ENCODE data around the gene CFTR.

CFTR gene

DNA sequence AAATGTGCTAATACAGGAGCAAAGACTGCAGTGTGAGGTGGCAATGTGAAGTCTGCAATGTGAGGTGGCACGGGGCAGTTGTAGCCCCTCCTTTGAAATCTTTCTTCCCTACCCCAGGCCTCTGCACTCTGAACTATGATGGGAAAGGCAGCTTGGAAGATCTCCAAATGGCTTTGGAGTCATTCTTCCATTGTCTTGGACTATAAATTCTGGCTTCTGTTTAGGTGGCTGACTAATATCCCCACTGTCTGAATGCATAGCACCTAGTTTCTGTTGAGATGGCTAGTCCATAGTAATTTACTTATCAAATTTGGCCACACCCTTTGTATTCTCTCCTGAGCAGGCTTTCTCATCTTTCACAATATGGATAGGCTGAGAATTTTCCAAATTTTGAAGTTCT lies 175.0 kb downstream of the CFTR start:
- TF ChIP-seq, protein P1, sequence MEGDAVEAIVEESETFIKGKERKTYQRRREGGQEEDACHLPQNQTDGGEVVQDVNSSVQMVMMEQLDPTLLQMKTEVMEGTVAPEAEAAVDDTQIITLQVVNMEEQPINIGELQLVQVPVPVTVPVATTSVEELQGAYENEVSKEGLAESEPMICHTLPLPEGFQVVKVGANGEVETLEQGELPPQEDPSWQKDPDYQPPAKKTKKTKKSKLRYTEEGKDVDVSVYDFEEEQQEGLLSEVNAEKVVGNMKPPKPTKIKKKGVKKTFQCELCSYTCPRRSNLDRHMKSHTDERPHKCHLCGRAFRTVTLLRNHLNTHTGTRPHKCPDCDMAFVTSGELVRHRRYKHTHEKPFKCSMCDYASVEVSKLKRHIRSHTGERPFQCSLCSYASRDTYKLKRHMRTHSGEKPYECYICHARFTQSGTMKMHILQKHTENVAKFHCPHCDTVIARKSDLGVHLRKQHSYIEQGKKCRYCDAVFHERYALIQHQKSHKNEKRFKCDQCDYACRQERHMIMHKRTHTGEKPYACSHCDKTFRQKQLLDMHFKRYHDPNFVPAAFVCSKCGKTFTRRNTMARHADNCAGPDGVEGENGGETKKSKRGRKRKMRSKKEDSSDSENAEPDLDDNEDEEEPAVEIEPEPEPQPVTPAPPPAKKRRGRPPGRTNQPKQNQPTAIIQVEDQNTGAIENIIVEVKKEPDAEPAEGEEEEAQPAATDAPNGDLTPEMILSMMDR (IDR thresholded peaks at IDR 0.05; ENCODE audit: unreplicated experiment in 3 of 3): no peak
- Mint-ChIP-seq H3K36me3 (ENCODE audit: low read depth) (no peaks in the 10 kb centered on the region), H3K4me1 (no peaks in the 10 kb centered on the region), H3K4me3 (no peak overlapping the region), H3K27me3 (ENCODE audit: low read depth) (no peaks in the 10 kb centered on the region), H3K27ac (no peak overlapping the region), H3K9me3 (no peaks in the 10 kb centered on the region)

DNA sequence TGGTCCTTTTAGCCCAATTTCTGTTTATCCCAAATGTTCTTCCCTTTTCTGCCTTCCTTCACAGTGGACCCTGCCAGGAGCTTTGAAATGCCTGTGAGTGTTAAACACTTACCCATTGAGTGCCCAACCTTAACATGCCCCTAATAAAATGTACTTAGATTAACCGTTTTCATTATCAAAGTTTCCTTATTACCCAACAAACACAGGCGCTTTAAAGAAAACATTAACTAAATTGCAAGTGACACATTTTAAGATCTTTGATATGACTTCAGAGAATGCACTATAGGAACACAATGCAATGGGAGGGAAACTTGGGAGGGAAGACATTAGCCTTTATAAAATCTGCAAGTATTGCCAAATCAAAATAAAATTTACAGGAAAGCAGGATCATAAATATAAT lies 177.0 kb downstream of the CFTR start:
- Mint-ChIP-seq H3K4me3 (no peak overlapping the region), H3K27ac (no peak overlapping the region), H3K9me3 (no peaks in the 10 kb centered on the region), H3K4me1 (no peaks in the 10 kb centered on the region), H3K27me3 (ENCODE audit: low read depth) (no peaks in the 10 kb centered on the region), H3K36me3 (ENCODE audit: low read depth) (no peaks in the 10 kb centered on the region)
- TF ChIP-seq, protein P1 (IDR thresholded peaks at IDR 0.05; ENCODE audit: unreplicated experiment in 3 of 3): no peak

DNA sequence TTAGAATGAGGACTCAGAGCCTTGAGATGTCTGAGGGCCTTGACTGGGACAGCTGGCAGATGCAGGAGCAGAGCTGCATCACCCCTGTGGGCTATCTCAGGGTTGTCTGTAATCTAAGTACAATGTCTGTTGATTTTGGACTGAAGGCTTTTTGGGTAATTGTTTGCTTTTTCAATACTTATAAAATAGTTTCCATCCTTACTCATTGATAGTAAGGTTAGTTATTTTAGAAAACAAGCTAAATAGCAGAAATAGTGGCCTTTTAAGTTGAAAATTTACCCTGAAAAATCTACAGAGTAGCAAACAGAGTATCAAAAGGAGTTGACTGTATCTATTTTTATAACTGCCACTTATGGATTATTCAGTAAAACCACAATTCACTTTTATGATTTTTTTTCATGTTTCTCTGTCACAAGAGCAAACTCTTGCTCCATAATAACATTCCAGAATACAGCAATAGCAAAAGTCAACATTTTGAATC lies 179.7 kb downstream of the CFTR start:
- peaks cover 5% of the 10 kb centered on the region for H3K4me1 Mint-ChIP-seq
- no peaks in the 10 kb centered on the region for H3K9me3 Mint-ChIP-seq
- H3K36me3 Mint-ChIP-seq (ENCODE audit: low read depth): no peaks in the 10 kb centered on the region
- H3K4me3 Mint-ChIP-seq: no peak overlapping the region
- no peaks in the 10 kb centered on the region for H3K27me3 Mint-ChIP-seq (ENCODE audit: low read depth)
- TF ChIP-seq, protein P1 (IDR thresholded peaks at IDR 0.05; ENCODE audit: unreplicated experiment in 3 of 3): no peak
- no peak overlapping the region for H3K27ac Mint-ChIP-seq

DNA sequence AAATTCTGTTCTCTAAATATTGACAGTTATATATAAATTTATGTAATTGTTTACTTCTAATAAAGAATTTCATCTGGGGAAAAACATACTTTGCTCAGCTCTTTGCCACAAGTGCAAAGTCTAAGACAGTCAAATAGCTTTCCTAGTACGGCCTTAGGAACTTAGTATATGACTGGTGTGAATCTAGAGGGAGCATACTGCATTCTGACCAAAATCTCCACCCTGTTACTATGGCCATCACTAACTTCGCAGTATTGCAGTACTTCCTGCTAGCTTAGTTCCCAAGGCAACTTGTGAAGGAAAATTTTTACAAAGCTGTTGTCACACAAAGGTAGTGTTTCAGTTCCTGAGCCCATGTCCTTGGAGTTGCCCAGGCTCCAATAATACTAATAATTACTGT lies 181.5 kb downstream of the CFTR start:
- Mint-ChIP-seq H3K4me1 (peaks cover 7% of the 10 kb centered on the region), H3K27ac (no peak overlapping the region), H3K36me3 (ENCODE audit: low read depth) (no peaks in the 10 kb centered on the region), H3K9me3 (no peaks in the 10 kb centered on the region), H3K27me3 (ENCODE audit: low read depth) (no peaks in the 10 kb centered on the region), H3K4me3 (no peak overlapping the region)
- TF ChIP-seq, protein P1 (IDR thresholded peaks at IDR 0.05; ENCODE audit: unreplicated experiment in 3 of 3): no peak

DNA sequence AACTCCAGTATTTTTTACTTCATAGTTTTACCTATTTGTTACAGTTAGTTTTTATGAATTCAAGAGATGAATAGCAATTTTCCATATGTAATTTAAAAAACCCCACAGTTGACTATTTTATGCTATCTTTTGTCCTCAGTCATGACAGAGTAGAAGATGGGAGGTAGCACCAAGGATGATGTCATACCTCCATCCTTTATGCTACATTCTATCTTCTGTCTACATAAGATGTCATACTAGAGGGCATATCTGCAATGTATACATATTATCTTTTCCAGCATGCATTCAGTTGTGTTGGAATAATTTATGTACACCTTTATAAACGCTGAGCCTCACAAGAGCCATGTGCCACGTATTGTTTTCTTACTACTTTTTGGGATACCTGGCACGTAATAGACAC lies 184.2 kb downstream of the CFTR start:
- TF ChIP-seq, protein P1 (IDR thresholded peaks at IDR 0.05; ENCODE audit: unreplicated experiment in 3 of 3): no peak
- Mint-ChIP-seq H3K4me3 (no peak overlapping the region), H3K27me3 (ENCODE audit: low read depth) (no peaks in the 10 kb centered on the region), H3K4me1 (peaks cover 7% of the 10 kb centered on the region), H3K27ac (no peak overlapping the region), H3K36me3 (ENCODE audit: low read depth) (no peaks in the 10 kb centered on the region), H3K9me3 (no peaks in the 10 kb centered on the region)

DNA sequence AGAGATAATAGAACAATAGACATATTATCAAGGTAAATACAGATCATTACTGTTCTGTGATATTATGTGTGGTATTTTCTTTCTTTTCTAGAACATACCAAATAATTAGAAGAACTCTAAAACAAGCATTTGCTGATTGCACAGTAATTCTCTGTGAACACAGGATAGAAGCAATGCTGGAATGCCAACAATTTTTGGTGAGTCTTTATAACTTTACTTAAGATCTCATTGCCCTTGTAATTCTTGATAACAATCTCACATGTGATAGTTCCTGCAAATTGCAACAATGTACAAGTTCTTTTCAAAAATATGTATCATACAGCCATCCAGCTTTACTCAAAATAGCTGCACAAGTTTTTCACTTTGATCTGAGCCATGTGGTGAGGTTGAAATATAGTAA lies 185.5 kb downstream of the CFTR start:
- TF ChIP-seq, protein P1 (IDR thresholded peaks at IDR 0.05; ENCODE audit: unreplicated experiment in 3 of 3): no peak
- Mint-ChIP-seq H3K36me3 (ENCODE audit: low read depth) (no peaks in the 10 kb centered on the region), H3K4me1 (peaks cover 7% of the 10 kb centered on the region), H3K27me3 (ENCODE audit: low read depth) (no peaks in the 10 kb centered on the region), H3K27ac (no peak overlapping the region), H3K4me3 (no peak overlapping the region), H3K9me3 (no peaks in the 10 kb centered on the region)
